ENCODE measurements around the gene ALAS1. TPM values are rescaled to one million over a fixed set of nuclear protein-coding genes. Genes with fewer than 3 reads are reported as not detected.

Gene ALAS1
- total and polyA plus RNA-seq, 2 of the 13 experiments (the other 11 are each of a cell fraction or from before 2014, with no cell fraction given): 36.0 to 43.2 TPM

DNA sequence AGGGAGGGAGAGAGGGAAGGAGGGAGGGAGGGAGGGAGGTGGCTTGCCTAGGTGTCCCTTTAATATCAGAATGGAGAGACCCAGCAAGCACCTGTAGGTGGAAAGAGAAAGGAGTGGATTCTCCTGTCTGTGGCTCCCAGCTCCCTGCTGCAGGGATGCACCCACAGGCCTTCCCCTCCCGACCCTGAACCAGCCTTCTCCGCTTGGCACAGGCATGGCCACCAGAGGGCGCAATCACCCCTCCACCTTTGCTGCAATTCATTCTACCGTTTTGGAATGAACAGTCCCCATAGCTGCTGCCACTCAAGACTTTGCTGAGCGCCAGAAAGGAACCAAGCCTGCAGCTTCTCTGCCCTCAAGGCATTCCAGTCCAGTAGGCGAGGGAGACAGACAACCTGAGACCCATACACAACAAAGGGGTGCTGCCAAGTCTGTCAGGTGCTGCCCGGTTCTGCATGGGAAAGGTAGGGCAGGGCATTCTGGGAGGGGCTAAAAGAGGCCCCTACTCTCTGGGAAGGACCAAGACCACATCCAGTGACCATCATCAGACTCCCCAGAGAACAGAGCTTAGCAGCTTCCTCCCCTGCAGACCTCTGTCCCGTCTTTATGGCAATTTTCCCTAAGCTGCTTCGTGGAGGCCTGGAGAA lies 22.5 kb downstream of the ALAS1 start (continued):
- TF ChIP-seq, protein P1, sequence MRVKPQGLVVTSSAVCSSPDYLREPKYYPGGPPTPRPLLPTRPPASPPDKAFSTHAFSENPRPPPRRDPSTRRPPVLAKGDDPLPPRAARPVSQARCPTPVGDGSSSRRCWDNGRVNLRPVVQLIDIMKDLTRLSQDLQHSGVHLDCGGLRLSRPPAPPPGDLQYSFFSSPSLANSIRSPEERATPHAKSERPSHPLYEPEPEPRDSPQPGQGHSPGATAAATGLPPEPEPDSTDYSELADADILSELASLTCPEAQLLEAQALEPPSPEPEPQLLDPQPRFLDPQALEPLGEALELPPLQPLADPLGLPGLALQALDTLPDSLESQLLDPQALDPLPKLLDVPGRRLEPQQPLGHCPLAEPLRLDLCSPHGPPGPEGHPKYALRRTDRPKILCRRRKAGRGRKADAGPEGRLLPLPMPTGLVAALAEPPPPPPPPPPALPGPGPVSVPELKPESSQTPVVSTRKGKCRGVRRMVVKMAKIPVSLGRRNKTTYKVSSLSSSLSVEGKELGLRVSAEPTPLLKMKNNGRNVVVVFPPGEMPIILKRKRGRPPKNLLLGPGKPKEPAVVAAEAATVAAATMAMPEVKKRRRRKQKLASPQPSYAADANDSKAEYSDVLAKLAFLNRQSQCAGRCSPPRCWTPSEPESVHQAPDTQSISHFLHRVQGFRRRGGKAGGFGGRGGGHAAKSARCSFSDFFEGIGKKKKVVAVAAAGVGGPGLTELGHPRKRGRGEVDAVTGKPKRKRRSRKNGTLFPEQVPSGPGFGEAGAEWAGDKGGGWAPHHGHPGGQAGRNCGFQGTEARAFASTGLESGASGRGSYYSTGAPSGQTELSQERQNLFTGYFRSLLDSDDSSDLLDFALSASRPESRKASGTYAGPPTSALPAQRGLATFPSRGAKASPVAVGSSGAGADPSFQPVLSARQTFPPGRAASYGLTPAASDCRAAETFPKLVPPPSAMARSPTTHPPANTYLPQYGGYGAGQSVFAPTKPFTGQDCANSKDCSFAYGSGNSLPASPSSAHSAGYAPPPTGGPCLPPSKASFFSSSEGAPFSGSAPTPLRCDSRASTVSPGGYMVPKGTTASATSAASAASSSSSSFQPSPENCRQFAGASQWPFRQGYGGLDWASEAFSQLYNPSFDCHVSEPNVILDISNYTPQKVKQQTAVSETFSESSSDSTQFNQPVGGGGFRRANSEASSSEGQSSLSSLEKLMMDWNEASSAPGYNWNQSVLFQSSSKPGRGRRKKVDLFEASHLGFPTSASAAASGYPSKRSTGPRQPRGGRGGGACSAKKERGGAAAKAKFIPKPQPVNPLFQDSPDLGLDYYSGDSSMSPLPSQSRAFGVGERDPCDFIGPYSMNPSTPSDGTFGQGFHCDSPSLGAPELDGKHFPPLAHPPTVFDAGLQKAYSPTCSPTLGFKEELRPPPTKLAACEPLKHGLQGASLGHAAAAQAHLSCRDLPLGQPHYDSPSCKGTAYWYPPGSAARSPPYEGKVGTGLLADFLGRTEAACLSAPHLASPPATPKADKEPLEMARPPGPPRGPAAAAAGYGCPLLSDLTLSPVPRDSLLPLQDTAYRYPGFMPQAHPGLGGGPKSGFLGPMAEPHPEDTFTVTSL (CRISPR knock-in tag; IDR thresholded peaks at IDR 0.05; ENCODE audit: borderline replicate concordance): no peak
- TF ChIP-seq, protein P2, sequence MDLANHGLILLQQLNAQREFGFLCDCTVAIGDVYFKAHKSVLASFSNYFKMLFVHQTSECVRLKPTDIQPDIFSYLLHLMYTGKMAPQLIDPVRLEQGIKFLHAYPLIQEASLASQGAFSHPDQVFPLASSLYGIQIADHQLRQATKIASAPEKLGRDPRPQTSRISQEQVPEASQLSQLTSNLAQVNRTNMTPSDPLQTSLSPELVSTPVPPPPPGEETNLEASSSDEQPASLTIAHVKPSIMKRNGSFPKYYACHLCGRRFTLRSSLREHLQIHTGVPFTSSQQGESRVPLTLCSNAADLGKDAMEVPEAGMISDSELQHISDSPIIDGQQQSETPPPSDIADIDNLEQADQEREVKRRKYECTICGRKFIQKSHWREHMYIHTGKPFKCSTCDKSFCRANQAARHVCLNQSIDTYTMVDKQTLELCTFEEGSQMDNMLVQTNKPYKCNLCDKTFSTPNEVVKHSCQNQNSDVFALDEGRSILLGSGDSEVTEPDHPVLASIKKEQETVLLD (CRISPR knock-in tag; IDR thresholded peaks at IDR 0.05; ENCODE audit: low read depth): no peak
- TF ChIP-seq MIXL1 (CRISPR knock-in tag; IDR thresholded peaks at IDR 0.05): no peak
- no peak for TF ChIP-seq ZNF556 (CRISPR knock-in tag; IDR thresholded peaks at IDR 0.05; ENCODE audit: borderline replicate concordance)
- TF ChIP-seq, protein P3, sequence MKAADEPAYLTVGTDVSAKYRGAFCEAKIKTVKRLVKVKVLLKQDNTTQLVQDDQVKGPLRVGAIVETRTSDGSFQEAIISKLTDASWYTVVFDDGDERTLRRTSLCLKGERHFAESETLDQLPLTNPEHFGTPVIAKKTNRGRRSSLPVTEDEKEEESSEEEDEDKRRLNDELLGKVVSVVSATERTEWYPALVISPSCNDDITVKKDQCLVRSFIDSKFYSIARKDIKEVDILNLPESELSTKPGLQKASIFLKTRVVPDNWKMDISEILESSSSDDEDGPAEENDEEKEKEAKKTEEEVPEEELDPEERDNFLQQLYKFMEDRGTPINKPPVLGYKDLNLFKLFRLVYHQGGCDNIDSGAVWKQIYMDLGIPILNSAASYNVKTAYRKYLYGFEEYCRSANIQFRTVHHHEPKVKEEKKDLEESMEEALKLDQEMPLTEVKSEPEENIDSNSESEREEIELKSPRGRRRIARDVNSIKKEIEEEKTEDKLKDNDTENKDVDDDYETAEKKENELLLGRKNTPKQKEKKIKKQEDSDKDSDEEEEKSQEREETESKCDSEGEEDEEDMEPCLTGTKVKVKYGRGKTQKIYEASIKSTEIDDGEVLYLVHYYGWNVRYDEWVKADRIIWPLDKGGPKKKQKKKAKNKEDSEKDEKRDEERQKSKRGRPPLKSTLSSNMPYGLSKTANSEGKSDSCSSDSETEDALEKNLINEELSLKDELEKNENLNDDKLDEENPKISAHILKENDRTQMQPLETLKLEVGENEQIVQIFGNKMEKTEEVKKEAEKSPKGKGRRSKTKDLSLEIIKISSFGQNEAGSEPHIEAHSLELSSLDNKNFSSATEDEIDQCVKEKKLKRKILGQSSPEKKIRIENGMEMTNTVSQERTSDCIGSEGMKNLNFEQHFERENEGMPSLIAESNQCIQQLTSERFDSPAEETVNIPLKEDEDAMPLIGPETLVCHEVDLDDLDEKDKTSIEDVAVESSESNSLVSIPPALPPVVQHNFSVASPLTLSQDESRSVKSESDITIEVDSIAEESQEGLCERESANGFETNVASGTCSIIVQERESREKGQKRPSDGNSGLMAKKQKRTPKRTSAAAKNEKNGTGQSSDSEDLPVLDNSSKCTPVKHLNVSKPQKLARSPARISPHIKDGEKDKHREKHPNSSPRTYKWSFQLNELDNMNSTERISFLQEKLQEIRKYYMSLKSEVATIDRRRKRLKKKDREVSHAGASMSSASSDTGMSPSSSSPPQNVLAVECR (CRISPR knock-in tag; IDR thresholded peaks at IDR 0.05; ENCODE audit: borderline replicate concordance): no peak; the same call in 1 of the 2 replicates
- no peak for TF ChIP-seq KLF12 (CRISPR knock-in tag; IDR thresholded peaks at IDR 0.05; ENCODE audit: borderline replicate concordance)
- no peak for TF ChIP-seq PAF1 (CRISPR knock-in tag; IDR thresholded peaks at IDR 0.05)
- no peak for TF ChIP-seq SIX1 (CRISPR knock-in tag; IDR thresholded peaks at IDR 0.05; ENCODE audit: borderline replicate concordance)
- TF ChIP-seq ZFX (CRISPR knock-in tag; IDR thresholded peaks at IDR 0.05; ENCODE audit: low read depth): peak; percentile 44; the same call in 1 of the 2 replicates
- no peak for TF ChIP-seq ARHGAP35 (CRISPR knock-in tag; IDR thresholded peaks at IDR 0.05; ENCODE audit: borderline replicate concordance)
- TF ChIP-seq, protein P4, sequence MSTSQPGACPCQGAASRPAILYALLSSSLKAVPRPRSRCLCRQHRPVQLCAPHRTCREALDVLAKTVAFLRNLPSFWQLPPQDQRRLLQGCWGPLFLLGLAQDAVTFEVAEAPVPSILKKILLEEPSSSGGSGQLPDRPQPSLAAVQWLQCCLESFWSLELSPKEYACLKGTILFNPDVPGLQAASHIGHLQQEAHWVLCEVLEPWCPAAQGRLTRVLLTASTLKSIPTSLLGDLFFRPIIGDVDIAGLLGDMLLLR (CRISPR knock-in tag; IDR thresholded peaks at IDR 0.05): no peak
- 0 out of 2 replicates have a peak, but pooled peaks have one; percentile 35 for TF ChIP-seq ZNF350 (CRISPR knock-in tag; IDR thresholded peaks at IDR 0.05; ENCODE audit: borderline replicate concordance, low read depth)
- TF ChIP-seq IKZF1 (IDR thresholded peaks at IDR 0.05): no peak
- no peak for TF ChIP-seq BCL6 (CRISPR knock-in tag; IDR thresholded peaks at IDR 0.05)
- no peak for TF ChIP-seq ZBTB42 (CRISPR knock-in tag; IDR thresholded peaks at IDR 0.05)
- TF ChIP-seq ZNF562 (CRISPR knock-in tag; IDR thresholded peaks at IDR 0.05; ENCODE audit: borderline replicate concordance): no peak
- TF ChIP-seq ZZZ3 (CRISPR knock-in tag; IDR thresholded peaks at IDR 0.05; ENCODE audit: borderline replicate concordance): no peak

All from HepG2 (cell line).